Neural progenitor cell (in vitro differentiated cells): Measurements from ENCODE around the gene CACNA1E. TPM values are rescaled to one million over a fixed set of nuclear protein-coding genes. Genes with fewer than 3 reads are reported as not detected.
A peak's percentile ranks its signal among the peaks of the same experiment; 100 is the strongest.

ENCODE experiments used
- DNase-seq: peaks from one replicate; pipeline ENCODE4 v3.0.0-alpha.2; 2016; ENCODE audit warnings: low spot score
- H2AFZ ChIP-seq: fragments of 200-600 bp; sonication (generic); replicated peaks from 2 replicates; pipeline ENCODE4 v1.6.1; 2016; ENCODE audit warnings: antibody characterized with exemption
- H3F3A ChIP-seq: fragments of 200-600 bp; sonication (generic); 2 replicates; pipeline ENCODE4 v1.6.1; 2016; ENCODE audit warnings: antibody characterized with exemption, low read depth
- H3K27ac ChIP-seq: fragments of 200-600 bp; sonication (generic); 2 replicates; pipeline ENCODE4 v1.5.1; 2016; ENCODE audit warnings: mild to moderate bottlenecking
- H3K27me3 ChIP-seq: fragments of 200-600 bp; sonication (generic); 2 replicates; pipeline ENCODE4 v1.6.1; 2016; ENCODE audit warnings: mild to moderate bottlenecking, moderate library complexity
- H3K36me3 ChIP-seq: fragments of 200-600 bp; sonication (generic); 2 replicates; pipeline ENCODE4 v1.5.1; 2016
- H3K4me1 ChIP-seq: fragments of 200-600 bp; sonication (generic); 2 replicates; pipeline ENCODE4 v1.6.1; 2016; ENCODE audit warnings: mixed run types
- H3K4me2 ChIP-seq: fragments of 200-600 bp; sonication (generic); 2 replicates; pipeline ENCODE4 v1.6.1; 2016
- H3K4me3 ChIP-seq: fragments of 200-600 bp; sonication (generic); 2 replicates; pipeline ENCODE4 v1.5.1; 2016
- H3K79me2 ChIP-seq: fragments of 200-600 bp; sonication (generic); 2 replicates; pipeline ENCODE4 v1.6.1; 2016; ENCODE audit warnings: low read depth
- H3K9ac ChIP-seq: fragments of 200-600 bp; sonication (generic); 2 replicates; pipeline ENCODE4 v1.6.1; 2016
- H3K9me3 ChIP-seq: fragments of 200-600 bp; sonication (generic); 2 replicates; pipeline ENCODE4 v1.5.1; 2016; ENCODE audit warnings: low read depth
- H4K20me1 ChIP-seq: fragments of 200-600 bp; sonication (generic); 2 replicates; pipeline ENCODE4 v1.6.1; 2016; ENCODE audit warnings: low read depth
- H3K27ac Mint-ChIP-seq: 3 replicates; pipeline ENCODE4 v1.8.0; 2021; ENCODE audit warnings: mixed read lengths
- H3K27me3 Mint-ChIP-seq: 2 replicates; pipeline ENCODE4 v1.8.0; 2022; ENCODE audit warnings: low read depth, mild to moderate bottlenecking, inconsistent platforms, moderate library complexity, mixed read lengths; ENCODE audit not compliant: insufficient read depth
- H3K36me3 Mint-ChIP-seq: 3 replicates; pipeline ENCODE4 v1.8.0; 2021; ENCODE audit warnings: mixed read lengths
- H3K4me1 Mint-ChIP-seq: 3 replicates; pipeline ENCODE4 v1.8.0; 2021; ENCODE audit warnings: mixed read lengths
- H3K4me3 Mint-ChIP-seq: 3 replicates; pipeline ENCODE4 v1.8.0; 2021; ENCODE audit warnings: mild to moderate bottlenecking, moderate library complexity, mixed read lengths
- H3K9me3 Mint-ChIP-seq: 3 replicates; pipeline ENCODE4 v1.8.0; 2020; ENCODE audit warnings: mixed read lengths
- CTCF ChIP-seq: fragments of 200-600 bp; sonication (generic); IDR thresholded peaks from 2 replicates; pipeline ENCODE4 v1.5.1; 2017; ENCODE audit warnings: antibody characterized with exemption, mild to moderate bottlenecking
- EZH2 ChIP-seq: fragments of 200-600 bp; sonication (generic); IDR thresholded peaks from 2 replicates; pipeline ENCODE4 v1.6.1; 2017; ENCODE audit warnings: antibody characterized with exemption, mild to moderate bottlenecking, moderate library complexity
- EZH2phosphoT487 ChIP-seq: fragments of 200-600 bp; sonication (generic); IDR thresholded peaks from 2 replicates; pipeline ENCODE4 v1.6.1; 2017; ENCODE audit warnings: antibody characterized with exemption
- total RNA-seq: library from RNA; depleted of rRNA; stranded (reverse); fragments of >200 nt; gene quantifications from 2 replicates; pipeline ENCODE4 v1.2.3, GENCODE V29; 2015; ENCODE audit warnings: low replicate concordance

The CACNA1E gene
- total RNA-seq, 1 donor from 2014 or later = 2.1 TPM

GRCh38 chr1:181777286-181777685 is 294.0 kb downstream of the CACNA1E start:
- no peak overlapping the region for H3K4me3 Mint-ChIP-seq
- H4K20me1 ChIP-seq = no peaks in the 10 kb centered on the region
- H3K27ac ChIP-seq = no peak overlapping the region
- no peak for DNase-seq
- no peaks in the 10 kb centered on the region for H3K27me3 ChIP-seq
- no peak overlapping the region for H3K4me2 ChIP-seq
- H3K4me1 ChIP-seq = peaks cover 11% of the 10 kb centered on the region
- peaks cover 3% of the 10 kb centered on the region for H3F3A ChIP-seq
- H3K27ac Mint-ChIP-seq = no peak overlapping the region
- no peaks in the 10 kb centered on the region for H3K9me3 ChIP-seq
- peaks cover 2% of the 10 kb centered on the region for H3K27me3 Mint-ChIP-seq
- no peak overlapping the region for H2AFZ ChIP-seq
- TF ChIP-seq EZH2phosphoT487 = no peak
- TF ChIP-seq EZH2 = no peak
- no peaks in the 10 kb centered on the region for H3K36me3 ChIP-seq
- H3K79me2 ChIP-seq = no peaks in the 10 kb centered on the region
- no peak overlapping the region for H3K4me3 ChIP-seq
- H3K4me1 Mint-ChIP-seq = peaks cover 9% of the 10 kb centered on the region
- H3K9me3 Mint-ChIP-seq = peaks cover 2% of the 10 kb centered on the region
- H3K36me3 Mint-ChIP-seq = no peaks in the 10 kb centered on the region
- H3K9ac ChIP-seq = no peak overlapping the region

GRCh38 chr1:181777812-181778211 is 294.5 kb downstream of the CACNA1E start:
- DNase-seq = no peak
- H3K27me3 Mint-ChIP-seq = peaks cover 2% of the 10 kb centered on the region
- H3K4me1 Mint-ChIP-seq = peaks cover 9% of the 10 kb centered on the region
- peaks cover 11% of the 10 kb centered on the region for H3K4me1 ChIP-seq
- TF ChIP-seq CTCF (no peak), EZH2phosphoT487 (no peak), EZH2 (no peak)
- no peak overlapping the region for H3K4me3 ChIP-seq
- no peak overlapping the region for H2AFZ ChIP-seq
- H3K79me2 ChIP-seq = no peaks in the 10 kb centered on the region
- no peaks in the 10 kb centered on the region for H4K20me1 ChIP-seq
- no peak overlapping the region for H3K27ac ChIP-seq
- H3K4me2 ChIP-seq = no peak overlapping the region
- no peaks in the 10 kb centered on the region for H3K27me3 ChIP-seq
- no peaks in the 10 kb centered on the region for H3K36me3 Mint-ChIP-seq
- no peaks in the 10 kb centered on the region for H3K9me3 ChIP-seq
- no peak overlapping the region for H3K27ac Mint-ChIP-seq
- peaks cover 2% of the 10 kb centered on the region for H3K9me3 Mint-ChIP-seq
- H3K36me3 ChIP-seq = no peaks in the 10 kb centered on the region
- peaks cover 3% of the 10 kb centered on the region for H3F3A ChIP-seq
- no peak overlapping the region for H3K4me3 Mint-ChIP-seq
- no peak overlapping the region for H3K9ac ChIP-seq

- Histone ChIP-seq H3K79me2 (no peaks in the 10 kb centered on the region), H3K27me3 (no peaks in the 10 kb centered on the region), H3K9me3 (no peaks in the 10 kb centered on the region), H3K9ac (no peak overlapping the region), H2AFZ (no peak overlapping the region), H3K36me3 (no peaks in the 10 kb centered on the region), H3K4me2 (peak overlapping the region; percentile 38), H3K4me3 (no peak overlapping the region), H3F3A (peaks cover 3% of the 10 kb centered on the region), H3K27ac (no peak overlapping the region), H4K20me1 (no peaks in the 10 kb centered on the region), H3K4me1 (peaks cover 18% of the 10 kb centered on the region)
- Mint-ChIP-seq H3K36me3 (no peaks in the 10 kb centered on the region), H3K4me1 (peaks cover 18% of the 10 kb centered on the region), H3K27ac (no peak overlapping the region), H3K9me3 (peaks cover 2% of the 10 kb centered on the region), H3K27me3 (peaks cover 2% of the 10 kb centered on the region), H3K4me3 (no peak overlapping the region)
- no peak for TF ChIP-seq EZH2phosphoT487
- TF ChIP-seq EZH2 = no peak
- TF ChIP-seq CTCF = no peak
- peak; percentile 59 for DNase-seq
These were observed 295.4 kb downstream of the CACNA1E start for GRCh38 chr1:181778640-181779260.

DNA sequence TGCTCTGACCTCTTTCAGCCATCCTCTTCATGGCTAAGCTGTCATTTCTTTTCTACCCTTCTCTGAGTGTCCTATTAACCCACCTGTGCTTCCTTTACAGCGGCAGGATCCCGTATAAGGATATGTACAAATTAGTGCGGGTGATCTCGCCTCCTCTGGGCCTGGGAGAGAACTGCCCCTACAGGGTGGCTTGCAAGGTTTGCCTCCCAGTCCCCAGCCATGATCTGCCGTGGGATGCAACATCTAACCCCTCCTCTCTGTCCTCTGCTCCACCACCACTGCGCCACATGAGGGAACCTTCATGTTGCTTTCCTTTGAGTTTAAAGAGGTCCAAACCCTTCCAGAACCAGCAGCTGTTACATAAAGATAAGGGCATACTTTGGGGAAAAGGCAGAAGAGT is 296.0 kb downstream of the CACNA1E start:
- H3K79me2 ChIP-seq = no peaks in the 10 kb centered on the region
- peaks cover 3% of the 10 kb centered on the region for H3F3A ChIP-seq
- no peak overlapping the region for H2AFZ ChIP-seq
- H3K36me3 ChIP-seq = no peaks in the 10 kb centered on the region
- no peaks in the 10 kb centered on the region for H3K36me3 Mint-ChIP-seq
- no peak overlapping the region for H3K4me3 ChIP-seq
- no peak overlapping the region for H3K9ac ChIP-seq
- H3K4me1 Mint-ChIP-seq = peaks cover 24% of the 10 kb centered on the region
- H4K20me1 ChIP-seq = no peaks in the 10 kb centered on the region
- no peak overlapping the region for H3K4me2 ChIP-seq
- peaks cover 2% of the 10 kb centered on the region for H3K9me3 Mint-ChIP-seq
- no peak overlapping the region for H3K4me3 Mint-ChIP-seq
- H3K27ac Mint-ChIP-seq = no peak overlapping the region
- peaks cover 18% of the 10 kb centered on the region for H3K4me1 ChIP-seq
- H3K27ac ChIP-seq = no peak overlapping the region
- TF ChIP-seq CTCF (no peak), EZH2 (no peak), EZH2phosphoT487 (no peak)
- peaks cover 2% of the 10 kb centered on the region for H3K27me3 Mint-ChIP-seq
- H3K27me3 ChIP-seq = no peaks in the 10 kb centered on the region
- DNase-seq = no peak
- no peaks in the 10 kb centered on the region for H3K9me3 ChIP-seq
